ENCODE data around the gene LSM14B.
A peak's percentile ranks its signal among the peaks of the same experiment; 100 is the strongest.

The LSM14B gene

DNA sequence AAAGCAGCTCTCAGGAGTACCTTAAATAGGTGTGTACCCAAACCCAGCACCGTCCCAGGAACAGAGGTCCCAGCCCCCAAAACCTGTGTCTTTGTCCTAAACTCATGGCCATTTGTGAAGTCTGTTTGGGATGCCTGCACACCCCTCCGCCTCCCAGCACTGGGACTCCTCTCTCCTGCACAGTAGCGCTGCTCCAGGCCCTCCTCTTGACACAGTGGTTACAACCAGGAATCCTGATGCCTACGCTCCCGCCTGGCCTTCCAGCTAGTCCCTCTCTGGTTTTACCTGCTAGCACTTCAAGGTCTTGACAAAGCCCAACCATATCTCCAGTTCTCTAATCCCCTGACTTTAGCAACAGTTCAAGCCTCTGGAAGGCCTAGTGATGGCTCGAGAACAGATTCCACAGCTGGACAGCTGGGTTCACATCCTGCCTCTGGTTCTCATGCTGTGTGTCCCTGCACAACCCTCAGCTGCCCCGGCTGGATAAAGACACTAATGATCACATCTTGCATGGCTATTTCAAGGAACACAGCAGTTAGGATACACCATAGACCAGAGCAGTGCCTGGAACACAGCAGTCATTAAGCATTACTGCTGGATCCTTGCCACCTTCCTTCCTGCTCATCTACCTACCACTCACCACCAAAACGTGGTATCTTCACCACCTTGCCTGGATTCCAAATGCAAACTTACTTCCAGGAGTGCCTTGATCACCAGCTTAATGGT is 15.4 kb downstream of the LSM14B start:
- Histone ChIP-seq H3K36me3 (ENCODE audit: insufficient read depth, low read length) (peaks cover 83% of the 10 kb centered on the region), H3K27ac (no peak overlapping the region)

GRCh38 chr20:62138204-62138543 is 15.9 kb downstream of the LSM14B start:
- no peak for DNase-seq (ENCODE audit: low read depth, low spot score)
- Histone ChIP-seq H3K4me3 (no peak overlapping the region), H3K27ac (no peak overlapping the region), H3K9me3 (ENCODE audit: low read depth, low read length) (no peaks in the 10 kb centered on the region), H3K36me3 (ENCODE audit: insufficient read depth, low read length) (peaks cover 79% of the 10 kb centered on the region), H3K9ac (ENCODE audit: insufficient read length) (no peak overlapping the region)
- TF ChIP-seq EZH2 (IDR thresholded peaks at IDR 0.05): no peak
- TF ChIP-seq FOXP2 (optimal IDR thresholded peaks at IDR 0.05; ENCODE audit: control extremely low read depth, extremely low read length, insufficient read depth): no peak

More for the DNA sequence above, 15.4 kb downstream of the LSM14B start:
- no peak for DNase-seq (ENCODE audit: low read depth, low spot score)
- Histone ChIP-seq H3K4me3 (no peak overlapping the region), H3K9ac (ENCODE audit: insufficient read length) (no peak overlapping the region), H3K9me3 (ENCODE audit: low read depth, low read length) (no peaks in the 10 kb centered on the region)
- no peak for TF ChIP-seq FOXP2 (optimal IDR thresholded peaks at IDR 0.05; ENCODE audit: control extremely low read depth, extremely low read length, insufficient read depth)
- TF ChIP-seq POLR2AphosphoS5 (IDR thresholded peaks at IDR 0.05; ENCODE audit: borderline replicate concordance, low read depth, low read length): no peak; the same call in 1 of the 2 replicates
- TF ChIP-seq EZH2 (IDR thresholded peaks at IDR 0.05): no peak

DNA sequence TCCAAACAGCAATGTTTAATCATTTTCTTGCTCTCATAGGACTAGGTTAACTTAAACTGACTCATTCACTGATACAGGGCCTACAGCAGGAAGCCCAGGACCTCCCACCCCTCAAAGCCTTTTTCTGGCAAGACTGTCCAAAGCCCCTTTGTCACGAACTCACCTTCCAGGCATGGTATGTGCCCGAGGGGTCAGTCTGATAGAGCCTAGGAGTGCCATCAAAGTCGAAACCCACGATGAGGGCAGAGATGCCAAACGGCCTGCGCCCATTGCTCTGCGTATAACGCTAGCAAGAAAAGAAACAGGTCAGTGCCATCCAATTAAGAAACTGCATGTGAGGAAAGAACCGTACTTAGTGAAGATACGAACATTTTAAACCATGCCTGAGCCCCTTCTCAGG is 16.6 kb downstream of the LSM14B start:
- H3K27ac ChIP-seq: no peak overlapping the region
- peaks cover 72% of the 10 kb centered on the region for H3K36me3 ChIP-seq (ENCODE audit: insufficient read depth, low read length)
- no peak overlapping the region for H3K4me3 ChIP-seq
- no peak for TF ChIP-seq POLR2AphosphoS5 (IDR thresholded peaks at IDR 0.05; ENCODE audit: borderline replicate concordance, low read depth, low read length)
- no peak for TF ChIP-seq FOXP2 (optimal IDR thresholded peaks at IDR 0.05; ENCODE audit: control extremely low read depth, extremely low read length, insufficient read depth)
- no peak for TF ChIP-seq EZH2 (IDR thresholded peaks at IDR 0.05)
- H3K9me3 ChIP-seq (ENCODE audit: low read depth, low read length): no peaks in the 10 kb centered on the region
- no peak overlapping the region for H3K9ac ChIP-seq (ENCODE audit: insufficient read length)
- no peak for DNase-seq (ENCODE audit: low read depth, low spot score)

DNA sequence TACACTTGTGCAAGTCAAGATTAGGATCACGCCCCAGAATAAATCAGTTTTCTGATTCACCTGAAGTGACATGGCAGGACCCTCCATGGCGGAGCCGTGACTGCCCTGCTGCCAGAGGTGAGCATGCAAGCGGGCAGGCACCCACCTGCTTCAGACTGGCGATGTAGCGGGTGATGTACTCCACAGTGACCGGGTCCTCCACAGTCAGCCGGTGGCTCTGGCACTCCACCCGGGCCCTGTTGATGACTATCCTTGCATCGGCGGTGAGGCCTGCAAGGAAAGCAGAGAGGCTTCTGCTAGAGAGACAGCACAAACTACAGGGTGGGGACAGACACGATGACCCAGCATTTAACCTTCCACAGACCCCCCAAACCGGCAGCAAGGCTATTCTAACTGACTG is 17.4 kb downstream of the LSM14B start:
- Histone ChIP-seq H3K9ac (ENCODE audit: insufficient read length) (no peak overlapping the region), H3K27ac (0 out of 2 replicates have a peak overlapping the region, but pooled peaks have one; percentile 28), H3K9me3 (ENCODE audit: low read depth, low read length) (no peaks in the 10 kb centered on the region), H3K36me3 (ENCODE audit: insufficient read depth, low read length) (peaks cover 67% of the 10 kb centered on the region), H3K4me3 (no peak overlapping the region)
- no peak for DNase-seq (ENCODE audit: low read depth, low spot score)
- TF ChIP-seq POLR2AphosphoS5 (IDR thresholded peaks at IDR 0.05; ENCODE audit: borderline replicate concordance, low read depth, low read length) (no peak), FOXP2 (optimal IDR thresholded peaks at IDR 0.05; ENCODE audit: control extremely low read depth, extremely low read length, insufficient read depth) (no peak), EZH2 (IDR thresholded peaks at IDR 0.05) (no peak)

DNA sequence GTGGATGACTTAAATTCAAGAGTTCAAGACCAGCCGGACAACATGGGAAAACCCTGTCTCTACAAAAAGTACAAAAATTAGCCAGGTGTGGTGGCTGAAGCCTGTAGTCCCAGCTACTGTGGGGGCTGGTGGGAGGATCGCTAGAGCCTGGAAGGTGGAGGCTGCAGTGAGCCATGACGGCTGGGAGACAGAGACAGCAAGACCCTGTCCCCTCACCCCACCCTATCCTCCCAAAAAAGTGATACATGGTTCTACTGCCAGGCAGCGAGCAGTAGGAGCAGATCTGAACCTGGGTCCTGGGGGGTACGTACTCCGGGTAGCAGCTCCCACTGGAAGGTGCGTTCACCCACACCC is 18.7 kb downstream of the LSM14B start:
- Histone ChIP-seq H3K9me3 (ENCODE audit: low read depth, low read length) (no peaks in the 10 kb centered on the region), H3K36me3 (ENCODE audit: insufficient read depth, low read length) (peaks cover 62% of the 10 kb centered on the region), H3K9ac (ENCODE audit: insufficient read length) (no peak overlapping the region), H3K27ac (no peak overlapping the region), H3K4me3 (peak overlapping the region; percentile 97)
- TF ChIP-seq POLR2AphosphoS5 (IDR thresholded peaks at IDR 0.05; ENCODE audit: borderline replicate concordance, low read depth, low read length) (no peak), FOXP2 (optimal IDR thresholded peaks at IDR 0.05; ENCODE audit: control extremely low read depth, extremely low read length, insufficient read depth) (no peak), EZH2 (IDR thresholded peaks at IDR 0.05) (no peak)
- no peak for DNase-seq (ENCODE audit: low read depth, low spot score)

DNA sequence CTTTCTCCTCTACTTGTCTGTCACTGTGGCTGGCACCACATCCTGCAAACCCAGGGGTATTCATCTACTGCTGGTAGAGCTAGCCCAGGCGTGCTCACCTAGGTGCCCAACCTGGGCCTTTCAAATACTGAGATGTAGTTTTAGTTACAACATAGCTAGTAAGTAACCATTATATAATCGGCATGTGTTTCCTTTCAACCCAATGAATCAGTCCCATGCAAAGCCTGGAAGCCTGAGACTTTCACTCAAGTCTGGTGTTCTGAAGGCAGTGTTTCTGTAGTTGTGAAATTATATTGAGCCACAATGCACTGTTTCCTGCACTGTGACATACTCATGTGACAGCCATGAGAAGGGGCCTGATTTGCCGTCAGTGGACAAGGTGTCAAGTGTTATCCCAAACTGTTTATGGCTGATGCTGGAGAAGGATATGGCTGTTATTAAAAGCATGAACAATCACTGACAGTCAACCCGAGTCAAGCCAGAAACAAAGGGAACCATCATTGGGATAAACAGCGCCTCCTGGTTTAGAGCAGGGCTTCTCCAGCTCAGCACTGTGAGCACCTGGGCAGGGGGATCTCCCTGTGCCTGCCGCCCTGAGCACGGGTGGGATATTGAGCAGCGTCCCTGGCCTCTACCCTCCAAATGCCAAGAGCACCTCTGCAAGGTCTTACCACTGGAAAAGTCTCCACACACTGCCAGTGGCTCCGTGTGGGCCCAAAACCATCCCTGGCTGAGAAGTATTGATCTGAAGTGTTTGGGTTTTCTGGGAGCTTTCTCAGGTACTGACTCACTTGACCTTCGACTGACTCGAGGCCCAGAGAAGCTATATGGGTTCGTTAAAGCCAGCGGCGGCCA is 19.3 kb downstream of the LSM14B start:
- Histone ChIP-seq H3K27ac (peak overlapping the region; percentile 71), H3K36me3 (ENCODE audit: insufficient read depth, low read length) (peaks cover 59% of the 10 kb centered on the region), H3K4me3 (peak overlapping the region; percentile 97), H3K9ac (ENCODE audit: insufficient read length) (peak overlapping the region; percentile 96), H3K9me3 (ENCODE audit: low read depth, low read length) (no peaks in the 10 kb centered on the region)
- no peak for DNase-seq (ENCODE audit: low read depth, low spot score)
- no peak for TF ChIP-seq EZH2 (IDR thresholded peaks at IDR 0.05)
- TF ChIP-seq FOXP2 (optimal IDR thresholded peaks at IDR 0.05; ENCODE audit: control extremely low read depth, extremely low read length, insufficient read depth): no peak
- TF ChIP-seq POLR2AphosphoS5 (IDR thresholded peaks at IDR 0.05; ENCODE audit: borderline replicate concordance, low read depth, low read length): no peak

GRCh38 chr20:62142252-62143080 is 20.2 kb downstream of the LSM14B start:
- TF ChIP-seq POLR2AphosphoS5 (IDR thresholded peaks at IDR 0.05; ENCODE audit: borderline replicate concordance, low read depth, low read length) (no peak), EZH2 (IDR thresholded peaks at IDR 0.05) (no peak), FOXP2 (optimal IDR thresholded peaks at IDR 0.05; ENCODE audit: control extremely low read depth, extremely low read length, insufficient read depth) (no peak)
- DNase-seq (ENCODE audit: low read depth, low spot score): no peak
- peak overlapping the region; percentile 96 for H3K9ac ChIP-seq (ENCODE audit: insufficient read length)
- no peaks in the 10 kb centered on the region for H3K9me3 ChIP-seq (ENCODE audit: low read depth, low read length)
- peak overlapping the region; percentile 97 for H3K4me3 ChIP-seq
- H3K36me3 ChIP-seq (ENCODE audit: insufficient read depth, low read length): peaks cover 50% of the 10 kb centered on the region
- H3K27ac ChIP-seq: peak overlapping the region; percentile 71

Measured in SK-N-MC (cell line).